Measurements from ENCODE around the gene ARHGAP22.
A peak's percentile ranks its signal among the peaks of the same experiment; 100 is the strongest.

The ARHGAP22 gene

DNA sequence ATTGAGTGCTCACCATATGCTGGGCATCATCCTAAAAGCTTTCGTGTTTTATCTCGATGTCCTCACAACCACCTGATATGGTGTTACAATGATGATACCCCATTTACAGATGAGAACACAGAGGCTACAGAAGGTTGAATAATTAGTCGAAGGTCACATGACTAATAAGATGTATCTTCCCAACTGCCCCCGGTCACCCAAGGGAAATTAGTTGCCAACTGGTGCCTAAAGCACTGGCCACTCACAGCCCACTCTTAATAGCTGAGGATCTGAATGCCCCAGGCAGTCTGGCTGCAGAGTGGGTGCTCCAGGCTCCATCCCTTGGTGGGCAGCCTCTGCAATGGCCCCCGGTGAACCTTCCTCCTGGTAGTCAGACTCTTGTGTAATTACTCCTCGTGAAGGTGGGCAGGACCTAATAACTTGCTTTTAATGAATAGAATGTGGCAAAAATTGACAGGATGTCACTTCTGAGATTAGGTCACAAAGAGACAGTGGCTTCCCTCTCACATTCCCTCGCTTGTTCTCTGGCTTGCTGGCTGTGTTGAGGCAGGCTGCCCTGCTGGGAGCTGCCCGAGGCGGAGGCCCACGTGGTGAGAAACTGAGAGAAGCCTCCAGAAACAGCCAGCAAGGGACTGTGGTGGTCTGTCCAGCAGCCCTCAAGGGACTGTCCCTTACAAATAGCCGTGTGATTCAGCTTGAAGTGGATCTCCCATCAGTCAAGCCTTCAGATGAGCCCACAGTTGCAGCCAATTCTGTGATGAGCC is 109.4 kb downstream of the ARHGAP22 start:
- no peak for DNase-seq

GRCh38 chr10:48494611-48495010 is 110.3 kb downstream of the ARHGAP22 start:
- DNase-seq, result no peak

- no peak for DNase-seq
Measured at GRCh38 chr10:48494073-48494472, 110.8 kb downstream of the ARHGAP22 start.

GRCh38 chr10:48493083-48493871 is 111.6 kb downstream of the ARHGAP22 start:
- peak in 1 of 2 donors; percentile 25 for DNase-seq

GRCh38 chr10:48492201-48492600 is 112.7 kb downstream of the ARHGAP22 start:
- no peak for DNase-seq

DNA sequence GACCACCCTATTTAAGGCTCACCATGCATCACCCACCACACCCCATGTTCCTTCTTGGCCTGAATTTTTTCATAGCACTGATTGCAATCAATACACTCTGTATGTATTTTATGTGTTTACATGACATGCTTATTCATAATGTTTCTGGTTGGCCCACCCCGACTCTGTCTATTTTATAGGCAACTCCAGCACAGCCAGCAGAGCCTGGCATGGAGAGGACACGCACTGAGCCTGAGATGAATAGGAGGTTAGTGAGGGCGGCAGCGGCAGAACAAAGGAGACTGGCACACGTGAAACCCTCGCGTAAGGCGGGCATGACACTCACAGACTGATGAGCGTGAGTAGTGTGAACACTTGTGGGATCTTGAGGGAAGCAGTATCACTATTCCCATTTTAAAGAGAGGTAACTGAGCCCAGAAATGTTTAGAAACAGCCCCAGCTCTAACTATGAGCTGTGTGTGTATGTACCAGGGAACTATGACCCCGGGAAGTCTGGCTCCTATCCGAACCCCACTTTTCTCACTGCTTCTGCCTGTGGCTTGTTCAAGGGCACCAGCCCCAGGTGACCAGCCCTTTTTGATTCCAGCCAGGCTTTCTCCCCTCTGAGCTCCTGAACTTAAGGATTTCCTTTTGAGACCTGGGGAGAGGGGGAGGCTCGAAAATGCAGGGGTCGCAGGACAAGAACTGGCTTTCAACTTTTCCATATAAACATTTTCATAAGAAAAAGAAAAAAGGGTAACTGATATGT is 113.3 kb downstream of the ARHGAP22 start:
- DNase-seq, result no peak

- no peak for DNase-seq
Measured at GRCh38 chr10:48490946-48491345, 113.9 kb downstream of the ARHGAP22 start.

DNA sequence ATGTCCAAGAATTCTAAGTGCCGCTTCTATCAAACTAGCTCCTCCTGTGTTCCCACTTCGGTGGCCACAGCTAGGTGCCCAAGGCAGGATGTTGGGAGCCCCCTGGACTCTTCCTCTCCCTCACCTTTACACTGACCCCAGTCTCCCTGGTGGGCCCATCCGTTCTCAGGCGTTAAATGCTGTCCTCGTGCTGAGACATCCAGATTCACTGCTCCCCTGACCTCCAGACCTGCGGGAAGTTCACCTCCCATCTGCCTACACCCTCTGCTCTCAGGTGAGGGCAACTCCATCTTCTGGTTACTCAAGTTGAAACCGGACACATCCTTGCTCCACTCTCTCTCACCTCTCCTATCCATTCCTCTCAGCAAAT is 114.3 kb downstream of the ARHGAP22 start:
- DNase-seq, result no peak

DNA sequence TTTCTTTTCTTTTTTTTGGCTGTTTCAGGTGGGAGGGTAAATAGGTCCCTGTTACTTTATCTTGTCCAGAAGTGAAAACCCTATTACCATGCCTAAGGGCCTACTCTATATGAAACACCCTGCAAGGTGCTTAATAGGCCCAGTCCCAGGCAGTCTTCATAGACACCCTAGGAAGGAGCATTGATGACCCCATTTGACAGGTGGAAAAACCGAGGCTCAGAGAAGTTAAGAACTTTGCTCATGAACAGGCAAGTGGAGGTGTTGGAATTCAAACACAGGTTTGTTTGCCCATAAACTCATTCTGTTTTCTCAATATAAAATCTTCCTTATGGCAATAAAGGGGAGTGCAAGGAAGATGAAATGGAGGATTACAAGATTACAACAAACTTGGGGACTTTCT is 115.8 kb downstream of the ARHGAP22 start:
- DNase-seq, result no peak

GRCh38 chr10:48487244-48487643 is 117.6 kb downstream of the ARHGAP22 start:
- DNase-seq, result no peak

DNA sequence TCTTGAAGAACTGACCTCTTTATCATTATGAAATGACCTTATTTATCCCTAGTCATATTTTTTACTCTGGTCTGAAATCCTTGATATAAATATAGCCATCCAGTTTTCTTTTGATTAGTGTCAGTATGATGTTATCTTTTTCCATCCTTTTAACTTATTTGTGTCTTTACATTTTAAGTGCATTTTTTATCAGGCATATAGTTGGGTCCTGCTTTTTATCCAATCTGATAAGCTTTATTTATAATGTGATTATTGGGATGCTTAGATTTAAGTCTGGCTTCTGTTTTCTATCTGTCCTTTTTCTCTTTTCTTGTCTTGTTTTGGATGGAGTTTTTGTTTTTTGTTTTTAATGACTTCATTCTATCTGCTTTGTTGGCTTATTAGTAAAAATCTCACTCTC is 119.2 kb downstream of the ARHGAP22 start:
- no peak for DNase-seq

GRCh38 chr10:48484911-48485310 is 120.0 kb downstream of the ARHGAP22 start:
- no peak for DNase-seq

DNA sequence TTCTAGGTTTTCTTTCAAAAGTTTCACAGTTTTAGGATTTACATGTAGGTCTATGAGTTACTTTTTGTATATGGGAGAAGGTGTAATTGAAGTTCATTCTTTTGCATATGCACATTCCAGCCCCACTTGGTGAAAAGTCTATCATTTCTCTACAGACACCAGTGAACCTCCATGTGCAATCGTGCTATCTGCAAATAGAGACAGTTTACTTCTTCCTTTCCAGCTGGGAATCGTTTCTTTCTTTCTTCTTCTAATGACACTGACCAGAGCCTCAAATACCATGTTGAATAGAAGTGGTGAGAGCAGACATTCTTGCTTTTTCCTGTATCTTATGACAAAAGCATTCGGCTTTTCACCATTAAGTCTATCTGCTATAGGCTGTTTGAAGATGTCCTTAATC is 122.7 kb downstream of the ARHGAP22 start:
- DNase-seq, result no peak

DNA sequence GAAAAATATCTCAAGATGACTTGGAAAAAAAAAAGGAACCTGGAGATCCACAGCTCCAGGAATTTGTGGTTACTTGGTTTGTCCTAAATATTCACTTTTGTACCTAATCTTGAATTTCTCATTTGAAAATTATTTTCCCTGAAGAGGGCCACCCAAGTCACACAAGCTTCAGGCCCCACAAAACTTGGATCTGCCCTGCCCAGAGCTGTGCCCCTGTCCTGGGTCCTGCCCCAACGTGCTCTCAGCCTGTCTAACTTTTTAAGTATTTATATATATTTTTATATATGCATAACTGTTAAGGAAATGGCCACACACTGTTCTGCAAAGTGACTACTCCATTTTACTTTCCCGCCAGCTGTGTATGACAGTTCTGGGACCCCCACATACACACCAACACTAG is 123.5 kb downstream of the ARHGAP22 start:
- DNase-seq, result no peak

GRCh38 chr10:48480397-48481374 is 124.2 kb downstream of the ARHGAP22 start:
- DNase-seq, result no peak

DNA sequence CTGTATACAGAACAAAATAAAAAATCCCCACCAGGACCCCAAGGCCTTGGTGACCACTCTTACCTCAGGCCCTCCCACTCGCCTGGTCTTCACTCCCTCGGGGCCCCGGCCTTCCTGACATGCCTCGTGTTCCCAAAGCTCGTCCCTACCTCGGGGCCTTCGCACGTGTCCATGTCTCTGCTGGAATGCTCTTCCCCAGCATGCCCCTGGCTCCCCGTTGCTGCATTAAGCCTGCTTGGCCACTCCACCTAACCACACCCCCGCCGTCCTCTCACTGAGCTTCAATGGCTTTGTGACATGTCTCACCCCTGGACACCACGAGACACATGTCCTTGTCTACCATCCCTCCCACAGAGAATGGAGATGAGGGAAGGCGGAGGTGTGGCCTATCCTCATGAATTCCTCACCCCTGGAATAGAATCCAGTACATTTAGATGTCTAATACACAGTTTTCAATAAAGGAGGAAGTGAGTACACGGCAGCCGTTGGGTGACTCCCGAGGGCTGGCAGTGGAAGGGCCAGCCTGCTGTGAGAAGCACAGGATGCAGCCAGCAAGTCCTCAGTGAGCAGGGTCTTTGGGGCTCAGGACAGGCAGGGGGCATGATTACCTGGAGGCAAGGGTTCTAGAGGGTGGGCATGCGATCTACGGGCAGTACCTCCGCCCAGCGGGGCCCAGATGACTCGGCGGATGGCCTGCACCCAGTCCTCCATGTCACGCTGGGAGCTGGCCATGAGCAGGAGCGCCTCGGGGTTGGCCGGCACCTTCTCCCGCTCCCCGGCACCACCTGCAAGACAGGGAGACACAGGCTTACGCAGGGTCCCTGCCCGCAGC is 125.7 kb downstream of the ARHGAP22 start:
- DNase-seq, result no peak

DNA sequence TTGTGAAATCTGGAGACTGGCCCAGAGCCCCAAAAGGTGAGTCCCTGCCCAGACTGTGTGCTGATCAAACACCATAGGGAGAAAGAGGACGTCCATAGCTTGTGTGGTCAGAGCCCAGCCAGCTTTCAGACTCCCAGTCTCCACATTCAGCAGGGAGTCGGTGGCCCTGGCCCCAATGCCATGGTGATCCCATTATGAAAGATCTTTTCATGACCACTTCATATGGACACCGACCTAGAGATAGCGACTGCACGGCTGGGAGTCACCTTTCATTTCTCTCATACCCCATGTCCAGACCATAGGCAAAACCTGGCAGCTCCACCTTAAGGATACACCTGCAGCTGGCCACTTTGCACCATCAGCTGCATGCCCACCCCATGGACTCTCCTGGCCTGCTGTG is 126.4 kb downstream of the ARHGAP22 start:
- DNase-seq, result no peak

GRCh38 chr10:48477616-48478015 is 127.3 kb downstream of the ARHGAP22 start:
- no peak for DNase-seq

GRCh38 chr10:48477141-48477540 is 127.7 kb downstream of the ARHGAP22 start:
- DNase-seq, result no peak

DNA sequence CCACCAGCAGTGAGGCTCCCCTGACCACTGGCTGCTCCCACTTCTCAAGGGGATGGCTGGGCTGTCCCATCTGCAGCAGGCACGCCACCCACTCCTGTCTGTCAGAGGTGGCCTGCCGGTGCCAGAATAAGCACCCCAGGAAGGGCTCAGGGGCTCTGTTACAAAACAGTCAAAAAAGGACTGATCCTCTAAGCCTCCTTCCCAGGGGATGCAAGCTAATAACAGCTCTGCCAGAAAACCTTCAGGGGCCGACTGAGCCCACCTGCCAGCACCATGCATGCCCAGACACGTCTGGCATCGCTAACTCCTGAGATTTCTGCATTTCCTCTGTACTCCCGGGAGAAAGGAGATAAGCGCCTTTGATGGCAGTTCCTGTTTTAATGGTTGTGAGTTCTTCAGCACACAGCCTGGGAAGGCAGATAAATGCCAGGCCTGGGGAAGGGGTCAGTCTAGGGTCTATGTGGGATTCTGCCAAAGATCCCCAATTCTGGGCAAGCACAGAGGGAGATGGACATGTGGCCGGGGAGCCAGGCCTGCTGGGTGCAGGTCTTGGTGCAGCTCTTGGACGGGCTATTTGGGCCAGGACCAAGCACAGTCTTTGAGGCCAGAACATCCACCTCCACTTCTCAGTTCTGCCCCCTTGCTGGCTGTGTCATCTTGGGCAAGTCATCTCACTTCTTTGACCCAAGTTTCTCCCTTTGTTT is 128.4 kb downstream of the ARHGAP22 start:
- DNase-seq, result no peak

DNA sequence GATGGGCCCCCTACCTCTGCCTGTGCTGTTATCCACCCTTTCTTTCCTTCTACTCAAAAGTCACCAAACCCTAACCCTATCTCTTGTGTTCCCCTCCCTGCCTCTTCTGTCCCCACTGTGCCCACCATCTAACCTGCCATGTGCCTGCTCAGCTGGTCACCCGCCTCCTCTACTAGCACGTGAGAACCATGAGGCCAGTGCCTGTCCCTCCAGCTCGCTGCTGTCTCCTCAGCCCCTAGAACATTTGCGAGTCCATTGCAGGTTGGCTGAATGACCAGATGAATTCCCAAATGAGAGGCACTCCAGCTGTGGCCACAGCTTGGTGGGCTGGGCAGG is 129.0 kb downstream of the ARHGAP22 start:
- no peak for DNase-seq
